Measurements from ENCODE around the gene BBS10.
"Not testable (repeated sequence)": the region's sequence is repeated elsewhere in the genome, so short reads cannot be mapped to it uniquely, and the experiment has no call there.

Gene BBS10

GRCh38 chr12:76348079-76348901 lies at the start of gene BBS10:
Gene BBS10, minus strand, starts transcription at chr12:76348415. Its CDS starts 57 bp downstream, at chr12:76348358.
- peak; percentile 78 for DNase-seq (ENCODE audit: low spot score)

GRCh38 chr12:76391461-76391860 lies 43.2 kb upstream of the BBS10 start:
- DNase-seq (ENCODE audit: low spot score) = no peak

GRCh38 chr12:76387614-76388013 lies 39.4 kb upstream of the BBS10 start:
- DNase-seq (ENCODE audit: low spot score) = no peak

- DNase-seq (ENCODE audit: low spot score) = no peak
Measured at GRCh38 chr12:76384560-76384959, 36.3 kb upstream of the BBS10 start.

- no peak for DNase-seq (ENCODE audit: low spot score)
Measured at GRCh38 chr12:76383988-76384387, 35.8 kb upstream of the BBS10 start.

GRCh38 chr12:76379261-76379660 lies 31.0 kb upstream of the BBS10 start:
- DNase-seq (ENCODE audit: low spot score) = no peak

- not testable (repeated sequence) for DNase-seq (ENCODE audit: low spot score)
Measured at GRCh38 chr12:76376876-76377275, 28.7 kb upstream of the BBS10 start.

GRCh38 chr12:76375939-76376338 lies 27.7 kb upstream of the BBS10 start:
- DNase-seq (ENCODE audit: low spot score) = no peak

GRCh38 chr12:76375470-76375869 lies 27.3 kb upstream of the BBS10 start:
- DNase-seq (ENCODE audit: low spot score) = no peak

DNA sequence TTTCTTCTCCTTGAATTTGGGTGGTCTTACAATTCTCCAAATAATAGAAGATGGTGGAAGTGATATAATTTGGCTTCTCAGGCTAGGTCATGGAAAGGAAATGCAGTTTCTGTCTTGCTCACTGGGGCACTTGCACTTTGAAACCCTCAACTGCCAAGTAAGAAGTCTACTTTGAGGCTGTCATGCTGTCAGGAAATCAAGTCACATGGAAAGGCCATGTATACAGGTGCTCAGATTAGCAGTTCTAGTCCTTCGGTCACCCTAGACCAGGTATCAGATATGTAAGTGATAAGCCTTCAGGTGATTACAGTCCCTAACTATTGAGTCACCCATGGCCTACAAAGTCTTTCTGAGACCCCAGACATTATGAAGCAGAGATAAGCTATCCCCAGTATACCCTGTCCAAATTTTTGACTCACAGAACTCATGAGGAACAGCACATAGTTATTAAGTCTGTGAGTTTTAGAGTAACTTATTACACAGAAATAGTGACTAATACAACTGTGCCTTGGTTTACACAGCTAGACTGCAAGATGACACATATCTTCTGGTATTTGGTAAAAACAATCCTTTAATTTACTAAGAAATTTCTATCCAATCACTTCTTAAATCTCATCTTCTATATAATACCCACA lies 26.3 kb upstream of the BBS10 start:
- DNase-seq (ENCODE audit: low spot score) = no peak

DNA sequence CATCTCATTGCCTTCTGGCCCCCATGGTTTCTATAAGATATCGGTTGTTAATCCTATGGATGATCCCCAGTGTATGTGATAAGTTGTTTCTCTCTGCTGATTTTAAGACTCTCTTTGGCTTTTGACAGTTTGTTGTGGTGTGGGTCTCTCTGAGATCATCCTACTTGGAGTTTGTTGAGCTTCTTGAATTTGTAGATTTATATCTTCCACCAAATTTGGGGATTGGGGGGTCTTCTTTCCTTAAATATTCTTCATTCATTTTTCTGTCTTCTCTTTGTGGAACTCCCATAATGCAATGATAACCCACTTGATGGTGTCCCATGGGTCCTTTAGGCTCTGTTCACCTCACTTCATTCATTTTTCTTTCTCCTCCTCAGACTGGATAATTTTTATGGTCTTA lies 20.0 kb upstream of the BBS10 start:
- no peak for DNase-seq (ENCODE audit: low spot score)

DNA sequence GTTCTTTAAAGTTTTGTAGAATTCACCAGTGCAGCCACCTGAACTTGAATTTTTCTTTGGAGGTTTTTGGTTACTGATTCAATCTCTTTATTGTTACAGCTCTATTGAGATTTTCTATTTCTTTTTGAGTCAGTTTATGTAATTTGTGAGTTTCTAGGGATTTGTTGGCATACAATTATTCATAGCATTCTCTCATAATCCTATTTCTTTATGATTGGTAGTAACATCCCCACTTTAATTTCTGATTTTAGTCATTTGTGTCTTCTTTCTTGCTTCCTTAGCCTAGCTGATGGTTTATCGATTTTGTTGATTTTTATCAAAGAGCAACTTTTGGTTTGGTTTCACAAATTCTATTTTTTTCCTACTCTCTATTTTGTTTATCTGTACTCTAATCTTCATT lies 17.9 kb upstream of the BBS10 start:
- DNase-seq (ENCODE audit: low spot score) = no peak

- DNase-seq (ENCODE audit: low spot score) = not testable (repeated sequence)
Measured at GRCh38 chr12:76364131-76364530, 15.9 kb upstream of the BBS10 start.

DNA sequence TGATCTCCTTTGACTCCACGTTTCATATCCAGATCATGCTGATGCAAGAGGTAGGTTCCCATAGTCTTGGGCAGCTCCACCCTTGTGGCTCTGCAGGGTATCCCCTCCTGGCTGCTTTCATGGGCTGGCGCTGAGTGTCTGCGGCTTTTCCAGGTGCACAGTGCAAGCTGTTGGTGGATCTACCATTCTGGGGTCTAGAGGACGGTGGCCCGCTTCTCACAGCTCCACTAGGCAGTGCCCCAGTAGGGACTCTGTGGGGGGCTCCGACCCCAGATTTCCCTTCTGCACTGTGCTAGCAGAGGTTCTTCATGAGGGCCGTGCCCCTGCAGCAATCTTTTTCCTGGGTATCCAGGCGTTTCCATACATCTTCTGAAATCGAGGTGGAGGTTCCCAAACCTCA lies 12.1 kb upstream of the BBS10 start:
- DNase-seq (ENCODE audit: low spot score) = no peak

DNA sequence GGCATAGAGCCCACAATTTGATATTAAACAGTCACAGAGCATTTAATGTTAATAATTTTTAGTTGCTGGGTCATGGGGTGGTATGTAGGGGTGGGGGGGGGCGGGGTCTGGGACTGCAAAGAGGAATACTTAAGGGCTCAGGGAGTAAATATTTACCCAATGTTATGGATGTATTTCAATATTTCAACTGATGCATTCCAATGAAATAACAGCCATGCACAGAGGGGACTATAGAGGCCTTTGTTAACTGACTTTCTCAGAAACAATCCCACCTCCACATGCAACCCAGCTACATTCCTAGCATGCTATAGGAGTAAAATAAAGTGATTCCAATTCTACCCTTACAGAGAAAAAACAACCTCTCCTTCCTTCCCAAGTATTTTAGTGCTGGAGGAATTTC lies 7.9 kb upstream of the BBS10 start:
- DNase-seq (ENCODE audit: low spot score) = no peak

DNA sequence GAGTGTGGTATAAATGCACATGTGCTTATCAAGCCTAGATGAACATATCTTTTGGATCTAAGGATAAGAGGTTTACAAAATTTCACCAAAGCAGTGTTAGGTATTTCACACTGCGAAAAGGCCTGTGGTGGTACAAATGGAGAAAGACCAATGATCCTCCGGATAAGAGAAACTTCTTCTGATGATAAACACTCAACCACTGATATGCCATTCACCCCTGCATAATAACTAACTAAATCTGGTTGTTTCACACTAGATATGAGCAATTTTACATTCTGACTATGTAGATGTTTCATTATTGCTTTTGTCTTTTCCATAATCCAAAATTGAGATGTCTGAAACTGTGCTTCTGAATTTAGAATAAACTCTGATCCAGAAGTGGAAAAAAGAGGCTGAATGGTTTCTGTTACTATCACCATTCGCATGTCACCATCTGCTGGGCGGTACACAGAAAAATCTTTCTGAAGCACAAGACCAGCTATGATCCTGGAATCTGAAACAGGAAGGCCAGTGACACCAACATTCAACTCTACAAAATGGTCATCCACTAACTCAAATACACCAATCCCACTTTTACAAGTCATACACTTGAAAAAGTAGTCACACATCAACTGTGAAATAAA lies 1.3 kb downstream of the BBS10 start:
- peak; percentile 13 for DNase-seq (ENCODE audit: low spot score)

GRCh38 chr12:76346236-76346635 lies 2.0 kb downstream of the BBS10 start:
- no peak for DNase-seq (ENCODE audit: low spot score)

GRCh38 chr12:76345569-76345968 lies 2.6 kb downstream of the BBS10 start:
- no peak for DNase-seq (ENCODE audit: low spot score)

- no peak for DNase-seq (ENCODE audit: low spot score)
Measured at GRCh38 chr12:76341436-76342030, 6.7 kb downstream of the BBS10 start.

DNA sequence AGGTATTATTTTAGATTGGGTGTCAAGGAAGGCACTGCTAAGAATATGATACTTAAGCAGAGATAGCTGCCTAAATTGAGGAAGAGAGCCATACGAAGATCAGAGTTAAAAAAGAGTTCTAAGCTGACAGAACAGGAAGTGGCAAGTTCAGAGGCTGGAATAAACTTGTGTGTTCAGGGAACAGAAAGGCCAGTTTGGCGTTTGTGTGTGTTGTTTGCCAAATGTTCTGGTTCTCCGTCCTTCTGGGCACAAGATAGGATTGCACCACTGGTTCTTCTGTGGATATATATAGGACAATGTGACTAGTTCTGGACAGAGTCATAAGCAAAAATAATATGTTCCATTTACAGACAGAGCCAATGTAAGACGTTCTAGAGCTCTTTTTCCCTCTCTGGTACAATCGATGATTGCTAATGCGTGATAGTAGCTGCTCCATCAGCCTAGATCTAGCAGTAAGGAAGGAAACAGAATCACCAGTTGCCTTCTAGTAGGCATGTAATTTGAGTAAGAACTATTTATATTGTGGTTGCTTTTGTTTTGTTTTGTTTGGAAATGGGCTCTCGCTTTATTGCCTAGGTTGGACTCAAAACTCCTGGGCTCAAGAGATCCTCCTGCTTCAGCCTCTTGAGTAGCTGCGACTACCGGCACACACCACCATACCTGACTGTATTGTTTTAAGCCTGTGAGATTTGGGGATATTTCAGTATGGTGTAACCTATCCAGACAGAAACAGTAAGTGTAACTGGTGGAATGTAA lies 7.4 kb downstream of the BBS10 start:
- no peak for DNase-seq (ENCODE audit: low spot score)

GRCh38 chr12:76337583-76337982 lies 10.6 kb downstream of the BBS10 start:
- no peak for DNase-seq (ENCODE audit: low spot score)

DNA sequence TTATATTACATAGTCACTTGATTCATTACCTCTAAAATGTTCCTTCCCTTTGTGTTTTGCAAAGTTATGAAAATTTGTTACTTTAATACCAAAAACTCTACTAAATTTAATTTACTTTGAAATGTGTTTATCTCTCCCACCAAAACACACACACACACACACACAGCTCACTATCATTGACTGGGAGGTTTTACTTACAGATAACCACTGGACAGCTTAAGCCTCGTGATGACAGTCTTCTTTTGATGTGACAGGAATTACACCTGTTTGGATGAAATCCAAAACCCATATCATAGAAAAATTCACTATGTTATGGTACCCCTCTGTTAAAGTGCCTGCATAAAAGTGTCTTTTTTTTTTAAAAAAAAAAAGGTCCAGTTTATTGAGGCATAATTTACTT lies 15.6 kb downstream of the BBS10 start:
- no peak for DNase-seq (ENCODE audit: low spot score)

Measured in hematopoietic multipotent progenitor cell treated with erythropoietin and hydrocortisone succinate and interleukin-3 and kit ligand, for 17 days (in vitro differentiated cells).